ENCODE measurements around the gene KLC1. TPM values are rescaled to one million over a fixed set of nuclear protein-coding genes. Genes with fewer than 3 reads are reported as not detected.

The KLC1 gene
- total RNA-seq, 1 experiment from 2014 or later = 121 TPM

DNA sequence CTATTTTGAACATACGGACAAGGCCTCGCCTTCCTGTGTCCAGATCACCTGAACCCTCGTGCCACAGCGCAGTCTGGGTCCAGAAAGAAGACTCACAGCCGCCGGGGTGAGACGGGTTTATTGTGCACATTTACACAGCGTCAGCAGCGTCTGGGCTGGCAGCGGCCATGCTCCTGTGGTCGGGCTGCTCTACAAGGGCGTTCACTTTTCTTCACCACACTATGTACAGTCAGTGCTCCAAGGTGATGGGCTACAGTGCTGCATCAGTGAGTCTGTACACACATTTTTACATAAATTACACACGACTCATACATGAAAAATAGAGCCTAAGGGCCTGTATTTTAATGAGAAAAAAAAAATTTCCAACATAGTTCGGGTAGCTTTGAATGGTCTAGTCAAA lies 104.6 kb downstream of the KLC1 start:
- no peaks in the 10 kb centered on the region for H3K27me3 ChIP-seq (ENCODE audit: insufficient read depth, low read length)
- H4K20me1 ChIP-seq (ENCODE audit: insufficient read depth) = no peaks in the 10 kb centered on the region
- H3K27ac ChIP-seq (ENCODE audit: low read depth, low read length) = no peak overlapping the region
- H3K4me2 ChIP-seq (ENCODE audit: low read length) = no peak overlapping the region
- no peaks in the 10 kb centered on the region for H3K9me2 ChIP-seq (ENCODE audit: insufficient read depth)
- H2AFZ ChIP-seq (ENCODE audit: low read depth, low read length, poor library complexity, severe bottlenecking) = no peak overlapping the region
- H3K36me3 ChIP-seq (ENCODE audit: control insufficient read depth in 1 of 2, insufficient read depth in 2 of 2, low read length in 2 of 2) = peaks cover 3 to 8% of the 10 kb centered on the region in 2 experiments; a peak in 3 of 4 replicates
- no peaks in the 10 kb centered on the region for H3K9me3 ChIP-seq (ENCODE audit: control insufficient read depth in 1 of 2, insufficient read depth in 1 of 2, low read depth in 1 of 2, low read length in 2 of 2)
- no TSS peak for BruUV-seq (replicated peaks)
- H3K4me1 ChIP-seq (ENCODE audit: control insufficient read depth in 1 of 2, insufficient read depth in 2 of 2, low read length in 2 of 2) = no peaks in the 10 kb centered on the region
- RAD21 ChIA-PET (ENCODE audit: low non-redundant PET in 1 of 2, low total read pairs in 2 of 2, uncharacterized antibody in 2 of 2, unreplicated experiment in 2 of 2) = no interaction called here
- intact Hi-C loops (cut with micrococcal nuclease) = no loop called here
- CTCF ChIA-PET = no interaction called here
- DNase-seq (ENCODE audit: low read depth, low spot score) (no peak), ATAC-seq (no peak)
- H3K79me2 ChIP-seq (ENCODE audit: insufficient read depth, low read length) = no peaks in the 10 kb centered on the region
- POLR2A ChIA-PET = no interaction called here
- no peak overlapping the region for H3K4me3 ChIP-seq (replicated peaks in 1 of 2; ENCODE audit: low read depth in 1 of 2, low read length in 2 of 2)
- TF ChIP-seq, protein P1, sequence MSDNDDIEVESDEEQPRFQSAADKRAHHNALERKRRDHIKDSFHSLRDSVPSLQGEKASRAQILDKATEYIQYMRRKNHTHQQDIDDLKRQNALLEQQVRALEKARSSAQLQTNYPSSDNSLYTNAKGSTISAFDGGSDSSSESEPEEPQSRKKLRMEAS (IDR thresholded peaks at IDR 0.05) = no peak
- TF ChIP-seq EZH2 (IDR thresholded peaks at IDR 0.05) (no peak), JUND (IDR thresholded peaks at IDR 0.05) (no peak), YY1 (IDR thresholded peaks at IDR 0.05; ENCODE audit: extremely low read depth, insufficient replicate concordance, low read depth, low read length) (no peak), SIN3A (IDR thresholded peaks at IDR 0.05; ENCODE audit: low read depth) (no peak), FOSL1 (IDR thresholded peaks at IDR 0.05; ENCODE audit: low read depth) (no peak), SP1 (IDR thresholded peaks at IDR 0.05; ENCODE audit: low read depth) (no peak), SRF (IDR thresholded peaks at IDR 0.05; ENCODE audit: low read depth) (no peak), ZFX (IDR thresholded peaks at IDR 0.05) (no peak), POLR2A (IDR thresholded peaks at IDR 0.05; ENCODE audit: borderline replicate concordance, extremely low read depth, insufficient read depth, insufficient read length) (no peak), EGR1 (IDR thresholded peaks at IDR 0.05; ENCODE audit: low read depth) (no peak), TCF7L2 (IDR thresholded peaks at IDR 0.05; ENCODE audit: borderline replicate concordance, extremely low read depth, insufficient read depth, insufficient read length) (no peak), RAD21 (IDR thresholded peaks at IDR 0.05; ENCODE audit: low read depth) (no peak)
- TF ChIP-seq, protein P2, sequence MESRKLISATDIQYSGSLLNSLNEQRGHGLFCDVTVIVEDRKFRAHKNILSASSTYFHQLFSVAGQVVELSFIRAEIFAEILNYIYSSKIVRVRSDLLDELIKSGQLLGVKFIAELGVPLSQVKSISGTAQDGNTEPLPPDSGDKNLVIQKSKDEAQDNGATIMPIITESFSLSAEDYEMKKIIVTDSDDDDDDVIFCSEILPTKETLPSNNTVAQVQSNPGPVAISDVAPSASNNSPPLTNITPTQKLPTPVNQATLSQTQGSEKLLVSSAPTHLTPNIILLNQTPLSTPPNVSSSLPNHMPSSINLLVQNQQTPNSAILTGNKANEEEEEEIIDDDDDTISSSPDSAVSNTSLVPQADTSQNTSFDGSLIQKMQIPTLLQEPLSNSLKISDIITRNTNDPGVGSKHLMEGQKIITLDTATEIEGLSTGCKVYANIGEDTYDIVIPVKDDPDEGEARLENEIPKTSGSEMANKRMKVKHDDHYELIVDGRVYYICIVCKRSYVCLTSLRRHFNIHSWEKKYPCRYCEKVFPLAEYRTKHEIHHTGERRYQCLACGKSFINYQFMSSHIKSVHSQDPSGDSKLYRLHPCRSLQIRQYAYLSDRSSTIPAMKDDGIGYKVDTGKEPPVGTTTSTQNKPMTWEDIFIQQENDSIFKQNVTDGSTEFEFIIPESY (IDR thresholded peaks at IDR 0.05; ENCODE audit: extremely low read depth, insufficient replicate concordance, low read length) = no peak
- TF ChIP-seq, protein P3, sequence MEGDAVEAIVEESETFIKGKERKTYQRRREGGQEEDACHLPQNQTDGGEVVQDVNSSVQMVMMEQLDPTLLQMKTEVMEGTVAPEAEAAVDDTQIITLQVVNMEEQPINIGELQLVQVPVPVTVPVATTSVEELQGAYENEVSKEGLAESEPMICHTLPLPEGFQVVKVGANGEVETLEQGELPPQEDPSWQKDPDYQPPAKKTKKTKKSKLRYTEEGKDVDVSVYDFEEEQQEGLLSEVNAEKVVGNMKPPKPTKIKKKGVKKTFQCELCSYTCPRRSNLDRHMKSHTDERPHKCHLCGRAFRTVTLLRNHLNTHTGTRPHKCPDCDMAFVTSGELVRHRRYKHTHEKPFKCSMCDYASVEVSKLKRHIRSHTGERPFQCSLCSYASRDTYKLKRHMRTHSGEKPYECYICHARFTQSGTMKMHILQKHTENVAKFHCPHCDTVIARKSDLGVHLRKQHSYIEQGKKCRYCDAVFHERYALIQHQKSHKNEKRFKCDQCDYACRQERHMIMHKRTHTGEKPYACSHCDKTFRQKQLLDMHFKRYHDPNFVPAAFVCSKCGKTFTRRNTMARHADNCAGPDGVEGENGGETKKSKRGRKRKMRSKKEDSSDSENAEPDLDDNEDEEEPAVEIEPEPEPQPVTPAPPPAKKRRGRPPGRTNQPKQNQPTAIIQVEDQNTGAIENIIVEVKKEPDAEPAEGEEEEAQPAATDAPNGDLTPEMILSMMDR (IDR thresholded peaks at IDR 0.05 in 2 of 3, conservative IDR thresholded peaks at IDR 0.05 in 1 of 3; ENCODE audit: borderline replicate concordance in 1 of 3, insufficient read depth in 1 of 3, low read depth in 2 of 3, low read length in 2 of 3) = no peak
- no peak overlapping the region for H3K9ac ChIP-seq (ENCODE audit: low read length)

All from HCT116 (cell line).